Vagina (tissue), 2 donors: Measurements from ENCODE around the gene DGLUCY. TPM values are rescaled to one million over a fixed set of nuclear protein-coding genes. Genes with fewer than 3 reads are reported as not detected.
"Not testable (repeated sequence)": the region's sequence is repeated elsewhere in the genome, so short reads cannot be mapped to it uniquely, and the experiment has no call there.

Experiments used
- DNase-seq, 2 donors: peaks; one replicate each; pipeline ENCODE4 v3.0.0-alpha.2; 2017; ENCODE audit errors: extremely low spot score in 2 of 2
- H3K27ac ChIP-seq: fragments of 200-600 bp; sonication (generic); one replicate; pipeline ENCODE4 v1.5.1; 2019
- H3K27me3 ChIP-seq: fragments of 200-600 bp; sonication (generic); one replicate; pipeline ENCODE4 v1.5.1; 2019
- H3K36me3 ChIP-seq, 2 donors: fragments of 200-600 bp; sonication (generic); one replicate each; pipeline ENCODE4 v1.5.1; 2017 to 2019
- H3K4me1 ChIP-seq: fragments of 200-600 bp; sonication (generic); one replicate; pipeline ENCODE4 v1.5.1; 2019
- H3K4me3 ChIP-seq, 2 donors: fragments of 200-600 bp; sonication (generic); 1 replicate in 1 of 2; 2 replicates in 1 of 2; pipeline ENCODE4 v1.5.1; 2016 to 2019
- H3K9me3 ChIP-seq: fragments of 200-600 bp; sonication (generic); one replicate; pipeline ENCODE4 v1.5.1; 2019
- POLR2A ChIP-seq, 2 donors: fragments of 450-650 bp; IDR thresholded peaks; one replicate each; pipeline ENCODE4 v1.6.1; 2017; ENCODE audit warnings: antibody characterized with exemption in 2 of 2, mild to moderate bottlenecking in 2 of 2, moderate library complexity in 2 of 2
- POLR2AphosphoS5 ChIP-seq, 2 donors: sonication (generic); formaldehyde crosslinking; IDR thresholded peaks; one replicate each; pipeline ENCODE4 v1.9.0; 2017; ENCODE audit warnings: antibody characterized with exemption in 2 of 2, mild to moderate bottlenecking in 2 of 2, low read depth in 1 of 2; ENCODE audit not compliant: insufficient read depth in 1 of 2
- intact Hi-C: fragments of 100-400 bp; cut with DNase I; formaldehyde crosslinking; loops from one replicate; pipeline ENCODE4 v1.15.1; 2023
- total RNA-seq: library from RNA; depleted of rRNA; stranded (reverse); fragments of >200 nt; gene quantifications from one replicate; pipeline ENCODE4 v1.2.3, GENCODE V29; 2016
- TF ChIP-seq, protein P1 (sequence below), 3 experiments: fragments of 450-650 bp in 2 of 3; fragments of 200-600 bp in 1 of 3; sonication (generic) in 1 of 3; IDR thresholded peaks; one replicate each; pipeline ENCODE4 v1.5.1; 2017 to 2019; ENCODE audit warnings: antibody characterized with exemption in 3 of 3, mild to moderate bottlenecking in 2 of 3, moderate library complexity in 2 of 3

Gene DGLUCY
- total RNA-seq, 1 donor from 2014 or later: 57.0 TPM

DNA sequence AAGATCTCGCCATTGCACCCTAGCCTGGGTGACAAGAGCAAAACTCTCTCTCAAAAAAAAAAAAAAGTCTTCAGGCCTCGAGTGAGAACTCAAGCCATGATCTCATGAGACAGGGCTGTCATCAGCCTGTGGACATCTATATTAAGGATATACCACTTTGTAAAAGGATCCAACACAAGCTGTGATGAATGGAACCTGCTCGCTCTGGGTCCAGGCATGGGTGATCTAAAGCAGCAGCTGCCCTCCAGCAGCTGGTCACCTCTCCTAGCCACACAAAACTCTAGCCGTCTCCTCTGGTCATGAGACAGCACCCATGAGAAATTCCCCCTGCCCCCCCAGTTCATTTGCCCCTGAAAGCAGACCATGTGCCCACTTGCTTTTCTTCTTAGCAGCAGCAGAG is 19.1 kb upstream of the DGLUCY start:
- Histone ChIP-seq H3K27ac (no peak overlapping the region), H3K36me3 (no peaks in the 10 kb centered on the region), H3K9me3 (no peaks in the 10 kb centered on the region), H3K27me3 (no peaks in the 10 kb centered on the region), H3K4me3 (no peak overlapping the region), H3K4me1 (no peaks in the 10 kb centered on the region)
- intact Hi-C loops: no loop called here
- TF ChIP-seq POLR2A (IDR thresholded peaks at IDR 0.05) (no peak), POLR2AphosphoS5 (IDR thresholded peaks at IDR 0.05; ENCODE audit: insufficient read depth in 1 of 2, low read depth in 1 of 2) (no peak)
- TF ChIP-seq, protein P1, sequence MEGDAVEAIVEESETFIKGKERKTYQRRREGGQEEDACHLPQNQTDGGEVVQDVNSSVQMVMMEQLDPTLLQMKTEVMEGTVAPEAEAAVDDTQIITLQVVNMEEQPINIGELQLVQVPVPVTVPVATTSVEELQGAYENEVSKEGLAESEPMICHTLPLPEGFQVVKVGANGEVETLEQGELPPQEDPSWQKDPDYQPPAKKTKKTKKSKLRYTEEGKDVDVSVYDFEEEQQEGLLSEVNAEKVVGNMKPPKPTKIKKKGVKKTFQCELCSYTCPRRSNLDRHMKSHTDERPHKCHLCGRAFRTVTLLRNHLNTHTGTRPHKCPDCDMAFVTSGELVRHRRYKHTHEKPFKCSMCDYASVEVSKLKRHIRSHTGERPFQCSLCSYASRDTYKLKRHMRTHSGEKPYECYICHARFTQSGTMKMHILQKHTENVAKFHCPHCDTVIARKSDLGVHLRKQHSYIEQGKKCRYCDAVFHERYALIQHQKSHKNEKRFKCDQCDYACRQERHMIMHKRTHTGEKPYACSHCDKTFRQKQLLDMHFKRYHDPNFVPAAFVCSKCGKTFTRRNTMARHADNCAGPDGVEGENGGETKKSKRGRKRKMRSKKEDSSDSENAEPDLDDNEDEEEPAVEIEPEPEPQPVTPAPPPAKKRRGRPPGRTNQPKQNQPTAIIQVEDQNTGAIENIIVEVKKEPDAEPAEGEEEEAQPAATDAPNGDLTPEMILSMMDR (IDR thresholded peaks at IDR 0.05): no peak
- DNase-seq: no peak

DNA sequence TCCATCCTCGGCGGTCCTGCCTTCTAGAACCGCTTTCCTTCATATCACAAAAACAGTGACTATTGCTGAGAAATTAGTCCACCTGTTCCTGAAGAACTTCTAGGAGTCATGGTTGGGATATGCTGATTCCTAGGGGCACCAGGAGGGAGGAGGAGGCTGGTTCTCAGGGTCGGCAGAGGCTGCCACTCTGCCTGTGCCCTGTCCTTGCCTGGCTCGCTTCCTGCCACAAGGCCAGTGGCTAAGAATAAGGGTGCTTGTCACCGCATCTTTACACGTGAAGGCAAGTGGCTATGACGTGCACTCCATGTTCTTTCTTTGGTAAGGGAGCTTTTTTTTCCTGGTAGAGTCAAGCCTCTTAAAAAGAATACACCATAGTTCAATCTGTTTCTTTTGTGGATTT is 18.7 kb upstream of the DGLUCY start:
- no peak for TF ChIP-seq POLR2A (IDR thresholded peaks at IDR 0.05)
- TF ChIP-seq, protein P1 (IDR thresholded peaks at IDR 0.05): no peak
- no peak for TF ChIP-seq POLR2AphosphoS5 (IDR thresholded peaks at IDR 0.05; ENCODE audit: insufficient read depth in 1 of 2, low read depth in 1 of 2)
- Histone ChIP-seq H3K27ac (no peak overlapping the region), H3K4me1 (no peaks in the 10 kb centered on the region), H3K27me3 (no peaks in the 10 kb centered on the region), H3K4me3 (no peak overlapping the region), H3K36me3 (no peaks in the 10 kb centered on the region), H3K9me3 (no peaks in the 10 kb centered on the region)
- intact Hi-C loops: no loop called here
- no peak for DNase-seq

DNA sequence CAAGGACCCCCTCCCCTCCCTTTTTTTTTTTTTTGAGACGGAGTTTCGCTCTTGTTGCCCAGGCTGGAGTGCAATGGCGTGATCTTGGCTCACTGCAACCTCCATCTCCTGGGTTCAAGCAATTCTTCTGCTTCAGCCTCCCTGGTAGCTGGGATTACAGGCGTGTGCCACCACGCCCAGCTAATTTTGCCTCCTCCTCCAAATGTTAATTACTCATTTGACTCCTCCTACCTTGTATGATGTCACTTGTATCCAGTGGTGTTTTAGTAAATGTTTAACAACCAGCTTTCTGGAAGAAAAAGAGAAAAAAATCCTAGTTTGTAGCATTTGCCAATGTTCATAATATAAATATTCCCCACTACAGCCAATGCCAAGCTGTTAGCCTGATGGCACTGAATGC is 16.2 kb upstream of the DGLUCY start:
- H3K4me3 ChIP-seq, H3K27me3 ChIP-seq, H3K9me3 ChIP-seq, H3K4me1 ChIP-seq, H3K27ac ChIP-seq, DNase-seq, intact Hi-C loops, H3K36me3 ChIP-seq: not testable (repeated sequence)

DNA sequence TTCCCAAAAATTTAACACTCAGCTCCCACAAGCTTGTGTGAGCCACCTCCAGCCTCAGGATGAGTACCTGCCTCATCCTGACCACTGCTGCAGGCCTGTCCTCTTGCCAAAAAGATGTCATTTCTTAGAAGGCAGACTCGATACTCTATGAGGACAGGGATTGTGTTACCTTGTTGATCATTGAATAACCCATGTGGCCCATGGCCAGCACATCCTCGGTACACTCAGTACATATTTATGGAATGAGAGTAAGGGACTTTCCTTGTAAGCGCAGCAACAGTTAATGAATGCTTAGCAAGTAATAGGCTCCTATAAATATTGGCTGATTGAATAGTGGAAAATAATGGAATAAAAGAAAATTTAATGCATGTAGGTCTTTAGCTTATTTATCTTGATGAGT is 15.3 kb upstream of the DGLUCY start:
- no peak for DNase-seq
- Histone ChIP-seq H3K9me3 (no peaks in the 10 kb centered on the region), H3K4me1 (no peaks in the 10 kb centered on the region), H3K27ac (no peak overlapping the region), H3K36me3 (no peaks in the 10 kb centered on the region), H3K4me3 (no peak overlapping the region), H3K27me3 (no peaks in the 10 kb centered on the region)
- TF ChIP-seq POLR2AphosphoS5 (IDR thresholded peaks at IDR 0.05; ENCODE audit: insufficient read depth in 1 of 2, low read depth in 1 of 2): no peak
- no peak for TF ChIP-seq POLR2A (IDR thresholded peaks at IDR 0.05)
- TF ChIP-seq, protein P1 (IDR thresholded peaks at IDR 0.05): no peak
- intact Hi-C loops: no loop called here

DNA sequence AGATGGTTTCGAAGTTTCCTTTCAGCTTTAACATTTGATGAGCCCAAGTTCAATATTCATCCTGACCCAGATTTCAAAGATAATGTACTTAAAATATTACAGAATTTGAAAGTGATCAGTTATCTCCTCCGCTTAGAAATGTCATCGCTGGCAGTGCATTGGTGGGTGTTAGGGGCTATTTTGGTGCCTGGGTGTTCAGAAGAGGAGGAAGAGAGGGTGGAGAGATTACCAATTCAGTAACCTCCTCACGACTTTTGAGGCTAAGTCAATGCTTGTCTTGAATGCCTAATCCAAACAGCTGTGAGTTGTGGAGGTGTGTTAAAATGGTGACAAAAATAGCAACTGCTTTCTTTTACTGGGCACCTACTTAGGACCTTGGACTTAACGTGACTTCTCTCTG is 13.8 kb upstream of the DGLUCY start:
- H3K9me3 ChIP-seq: no peaks in the 10 kb centered on the region
- DNase-seq: no peak
- no peak overlapping the region for H3K4me3 ChIP-seq
- no peaks in the 10 kb centered on the region for H3K36me3 ChIP-seq
- no peaks in the 10 kb centered on the region for H3K27me3 ChIP-seq
- H3K4me1 ChIP-seq: no peaks in the 10 kb centered on the region
- TF ChIP-seq POLR2A (IDR thresholded peaks at IDR 0.05) (no peak), POLR2AphosphoS5 (IDR thresholded peaks at IDR 0.05; ENCODE audit: insufficient read depth in 1 of 2, low read depth in 1 of 2) (no peak)
- TF ChIP-seq, protein P1 (IDR thresholded peaks at IDR 0.05): no peak
- H3K27ac ChIP-seq: no peak overlapping the region
- intact Hi-C loops: no loop called here

DNA sequence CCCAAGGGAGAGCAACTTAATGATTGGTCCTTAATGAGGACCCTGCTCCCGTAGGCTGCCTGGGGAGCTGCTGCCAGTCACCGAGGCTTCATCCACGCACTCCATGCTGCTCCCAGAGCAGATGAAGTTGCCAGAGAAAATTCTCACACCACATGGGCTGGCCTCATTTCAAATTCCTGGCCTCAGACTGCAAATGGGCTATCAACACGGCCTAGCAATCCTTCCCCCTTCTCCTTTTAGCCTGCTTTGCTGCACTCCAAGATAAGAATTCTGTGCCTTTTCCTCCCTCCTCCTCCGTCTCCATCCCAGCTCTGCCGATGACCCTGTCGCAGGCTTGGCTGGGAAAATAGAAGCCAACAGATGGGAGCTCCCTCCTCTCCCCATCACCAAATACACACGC is 10.8 kb upstream of the DGLUCY start:
- Histone ChIP-seq H3K27ac (no peak overlapping the region), H3K9me3 (no peaks in the 10 kb centered on the region), H3K4me3 (no peak overlapping the region), H3K36me3 (no peaks in the 10 kb centered on the region), H3K27me3 (no peaks in the 10 kb centered on the region), H3K4me1 (no peaks in the 10 kb centered on the region)
- no peak for DNase-seq
- TF ChIP-seq POLR2A (IDR thresholded peaks at IDR 0.05) (no peak), POLR2AphosphoS5 (IDR thresholded peaks at IDR 0.05; ENCODE audit: insufficient read depth in 1 of 2, low read depth in 1 of 2) (no peak)
- TF ChIP-seq, protein P1 (IDR thresholded peaks at IDR 0.05): no peak
- intact Hi-C loops: no loop called here
